Urothelium cell line (cell line): Measurements from ENCODE around the gene FOSB.
"Not testable (repeated sequence)": the region's sequence is repeated elsewhere in the genome, so short reads cannot be mapped to it uniquely, and the experiment has no call there.

ENCODE experiments used
- DNase-seq: peaks from one replicate; pipeline ENCODE4 v3.0.0; 2011; ENCODE audit warnings: low spot score, mixed read lengths
- FAIRE-seq: peaks from 2 replicates; lab custom pipeline; 2011; peaks lifted over from hg19 to GRCh38; lab: Jason Lieb, UNC

The FOSB gene

DNA sequence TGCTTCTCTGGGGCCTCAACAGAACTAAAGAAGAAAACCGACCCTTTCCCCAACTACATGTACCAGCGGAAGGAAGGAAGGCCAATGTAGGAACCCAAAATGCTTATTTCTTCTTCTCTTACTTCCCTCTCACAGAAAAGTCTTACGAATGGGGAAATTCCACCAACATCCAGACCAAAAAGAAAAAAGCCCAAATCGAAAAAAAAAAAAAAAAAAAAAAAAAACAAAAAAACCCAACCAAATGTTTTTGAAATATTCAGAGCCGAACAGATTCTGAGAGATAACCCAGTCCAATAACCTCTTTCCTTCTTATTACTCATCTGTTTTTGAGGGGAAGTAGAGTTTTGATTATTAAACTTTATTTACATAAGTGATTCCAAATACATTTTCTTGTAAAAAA, 34.3 kb downstream of the FOSB start:
- FAIRE-seq = no peak
- no peak for DNase-seq

- DNase-seq (no peak), FAIRE-seq (no peak)
Observed at GRCh38 chr19:45503909-45504308, 36.1 kb downstream of the FOSB start.

GRCh38 chr19:45505151-45505995, 37.6 kb downstream of the FOSB start:
- FAIRE-seq (no peak), DNase-seq (no peak)

DNA sequence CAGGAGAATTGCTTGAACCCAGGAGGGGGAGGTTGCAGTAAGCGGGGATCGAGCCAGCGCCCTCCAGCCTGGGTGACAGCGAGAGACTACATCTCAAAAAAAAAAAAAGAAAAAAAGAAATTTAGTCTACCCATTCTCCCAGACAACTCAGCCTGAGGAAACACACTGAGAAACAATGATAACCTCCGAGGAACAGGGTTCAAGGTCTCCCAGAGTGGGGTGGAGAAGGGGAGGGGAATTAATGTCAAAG, 38.1 kb downstream of the FOSB start:
- no peak for DNase-seq
- no peak for FAIRE-seq

- DNase-seq = peak; percentile 96
- FAIRE-seq = no peak
Observed at GRCh38 chr19:45506246-45506988, 38.6 kb downstream of the FOSB start.

DNA sequence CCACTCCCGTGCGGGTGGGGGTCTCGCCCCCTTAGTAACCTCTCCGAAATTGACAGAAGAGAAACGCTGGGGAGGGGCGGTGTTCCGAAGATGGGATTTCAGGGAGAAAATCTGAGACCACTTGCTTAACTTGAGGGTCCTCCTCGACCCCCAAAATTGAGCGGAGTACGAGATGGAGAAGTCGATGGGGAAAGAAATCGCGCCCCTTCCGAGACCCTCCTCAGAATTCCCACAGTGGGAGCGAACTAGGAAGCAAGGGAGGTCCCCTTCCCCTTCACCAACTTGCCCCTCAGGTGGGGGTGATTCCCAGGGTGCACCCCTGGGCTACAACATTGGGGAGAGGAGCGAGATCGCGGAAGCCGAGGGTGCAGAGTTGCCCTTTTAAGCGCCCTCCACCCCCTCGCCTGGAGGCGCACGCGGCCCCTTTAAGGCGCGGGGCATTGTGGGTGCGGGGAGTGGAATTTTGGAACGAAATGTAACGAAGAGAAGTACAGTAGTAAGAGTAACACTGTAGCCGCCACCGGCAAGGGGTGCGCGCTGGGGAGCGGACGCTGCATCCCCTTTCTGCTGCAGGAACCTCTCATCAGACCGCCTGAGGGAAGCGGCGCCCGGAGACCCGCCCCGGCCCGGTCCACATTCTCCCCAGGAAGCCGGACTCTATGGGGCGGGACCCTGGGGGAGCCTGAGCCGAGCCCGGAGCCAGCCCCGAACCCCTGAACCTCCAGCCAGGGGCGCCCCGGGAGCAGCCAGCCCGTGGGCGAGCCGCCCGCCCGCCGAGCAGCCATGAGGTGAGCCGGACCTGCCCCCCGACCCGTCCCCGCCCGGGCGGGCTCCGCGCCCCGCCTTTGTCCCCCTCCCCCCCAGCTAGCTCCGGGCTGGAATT, 39.4 kb downstream of the FOSB start, which contains the start of gene VASP:
Gene VASP (plus strand): TSS at position 491 of the 883 bp plus-strand sequence. CDS start 293 bp downstream, at position 784.
- no peak for FAIRE-seq
- DNase-seq = peak; percentile 82

DNA sequence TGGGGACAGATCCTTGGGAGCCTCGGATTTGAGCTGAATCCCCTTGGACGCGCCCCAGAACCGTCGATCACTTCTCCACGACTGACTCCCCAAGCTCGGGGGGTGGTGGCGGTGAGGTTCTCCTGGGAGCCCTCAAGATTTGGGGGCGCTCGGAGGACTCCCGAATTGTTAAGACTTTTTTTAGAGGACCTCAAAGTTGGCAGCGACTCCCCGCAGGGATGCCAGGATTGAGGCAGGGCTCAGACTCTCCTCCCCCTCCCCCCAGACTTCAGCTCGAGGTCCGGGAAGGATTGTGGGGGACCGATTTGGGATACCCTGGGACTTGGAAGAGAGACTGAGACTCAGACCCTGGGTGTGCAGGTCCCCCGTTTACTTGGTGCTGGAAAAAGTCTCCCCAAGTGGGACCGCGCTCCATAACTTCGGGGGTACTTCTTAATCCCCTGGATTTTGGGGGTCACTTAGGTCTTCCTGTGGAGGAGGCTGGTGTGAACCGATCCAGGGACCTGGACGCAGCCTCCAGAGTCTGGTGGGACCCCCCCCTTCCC, 40.1 kb downstream of the FOSB start:
- DNase-seq (no peak), FAIRE-seq (no peak)

DNA sequence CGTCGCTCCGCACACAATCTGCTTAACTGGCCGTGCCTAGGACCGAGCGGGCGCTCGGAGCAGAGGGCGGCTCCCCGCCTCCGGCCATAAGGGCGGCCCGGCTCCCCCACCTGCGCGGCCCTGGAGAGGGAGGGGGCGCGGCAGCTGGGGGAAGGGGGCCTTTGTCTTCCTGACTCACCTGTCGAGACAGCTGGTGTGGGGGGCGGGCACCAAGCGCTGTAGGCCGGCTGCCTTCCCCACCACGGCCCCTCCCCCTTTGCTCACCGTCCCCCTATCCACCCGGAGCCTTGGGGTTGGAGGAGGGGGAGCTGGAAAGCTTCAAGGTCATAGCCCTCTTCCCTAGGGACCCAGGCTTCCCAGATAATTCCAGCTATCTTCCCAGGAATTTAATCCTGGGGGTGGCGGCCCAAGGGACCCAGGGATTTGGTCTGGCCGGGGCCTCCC, 40.6 kb downstream of the FOSB start:
- no peak for DNase-seq
- no peak for FAIRE-seq

- no peak for FAIRE-seq
- DNase-seq = peak; percentile 74
Observed at GRCh38 chr19:45508861-45509691, 41.3 kb downstream of the FOSB start.

GRCh38 chr19:45509692-45510015, 41.9 kb downstream of the FOSB start:
- no peak for DNase-seq
- no peak for FAIRE-seq

GRCh38 chr19:45510352-45510751, 42.6 kb downstream of the FOSB start:
- DNase-seq, FAIRE-seq: not testable (repeated sequence)

DNA sequence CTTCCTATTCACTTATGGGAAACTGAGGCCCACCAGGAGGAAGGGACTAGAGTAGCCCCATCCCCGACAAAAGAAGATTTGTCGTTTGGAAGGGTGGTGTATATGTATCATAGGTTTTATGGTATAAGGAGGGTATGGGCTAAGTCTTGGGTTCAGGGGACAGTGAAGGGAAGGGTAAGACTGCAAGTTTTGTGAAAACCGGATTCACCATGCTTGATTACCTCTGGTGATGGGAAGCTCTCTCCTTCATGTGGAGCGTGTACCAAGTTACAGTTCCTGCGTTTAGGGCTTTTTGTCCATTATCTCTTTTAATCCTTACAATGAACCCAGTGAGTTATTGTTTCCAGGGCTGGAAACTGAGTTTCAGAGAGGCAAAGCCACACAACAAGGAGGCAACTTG, 43.3 kb downstream of the FOSB start:
- DNase-seq (no peak), FAIRE-seq (no peak)

- no peak for DNase-seq
- no peak for FAIRE-seq
Observed at GRCh38 chr19:45512881-45513483, 45.2 kb downstream of the FOSB start.

- DNase-seq (no peak), FAIRE-seq (no peak)
Observed at GRCh38 chr19:45514376-45515051, 46.7 kb downstream of the FOSB start.

DNA sequence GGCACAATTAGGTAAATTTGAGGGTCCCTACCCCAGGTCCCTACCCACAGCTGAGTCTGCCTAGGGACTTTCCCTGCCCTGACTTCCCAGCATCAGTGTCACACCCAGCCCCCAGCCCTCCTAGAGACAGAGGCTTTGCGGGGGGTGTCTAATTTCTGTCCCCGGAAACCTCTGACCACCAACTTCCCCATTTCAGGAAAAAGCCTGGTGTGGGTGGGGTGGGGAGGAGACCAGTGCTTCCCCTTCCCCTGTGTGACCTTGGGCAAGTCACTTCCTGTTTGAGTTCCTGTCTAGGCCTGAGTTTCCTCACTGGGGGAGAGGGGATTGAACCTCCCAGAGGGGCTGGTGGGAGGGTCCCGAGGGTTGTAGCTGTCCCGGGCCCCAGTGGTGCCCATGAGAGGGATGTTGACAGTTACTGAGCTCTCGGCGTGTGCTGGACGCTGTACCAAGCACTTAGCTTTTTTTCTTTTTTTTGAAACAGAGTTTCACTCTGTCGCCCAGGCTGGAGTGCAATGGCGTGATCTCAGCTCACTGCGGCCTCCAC, 47.4 kb downstream of the FOSB start:
- FAIRE-seq = no peak
- DNase-seq = no peak

GRCh38 chr19:45515807-45516401, 48.1 kb downstream of the FOSB start:
- FAIRE-seq (no peak), DNase-seq (no peak)

DNA sequence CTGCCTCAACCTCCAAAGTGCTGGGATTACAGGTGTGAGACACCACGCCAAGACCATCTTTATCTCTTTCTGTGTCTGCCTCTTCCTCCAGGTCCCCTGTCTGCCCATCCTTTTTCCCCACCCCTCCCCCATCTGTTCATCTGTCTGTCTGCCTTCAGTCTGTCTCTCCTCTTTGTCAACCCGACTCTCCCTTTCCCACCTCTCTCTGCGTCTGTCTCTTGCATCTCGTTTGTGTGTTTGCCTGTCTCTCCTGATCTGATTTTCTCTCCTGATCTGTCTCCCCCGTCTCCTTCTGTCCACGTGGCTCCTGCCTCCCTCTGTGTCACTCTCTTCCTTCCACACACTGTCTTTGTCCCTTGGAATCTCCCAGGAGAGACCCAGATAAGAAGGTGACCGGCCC, 49.4 kb downstream of the FOSB start:
- DNase-seq (no peak), FAIRE-seq (no peak)

GRCh38 chr19:45517641-45518468, 50.1 kb downstream of the FOSB start:
- DNase-seq (no peak), FAIRE-seq (no peak)
